CD4-positive, alpha-beta T cell treated with Interferon alpha-2 for 1 hour (primary cell): ENCODE data around the gene TMEM247.
"Not testable (repeated sequence)": the region's sequence is repeated elsewhere in the genome, so short reads cannot be mapped to it uniquely, and the experiment has no call there.

Experiments
- DNase-seq, 2 donors: peaks; one replicate each; pipeline ENCODE4 v3.0.0-alpha.2; 2020 to 2022

Gene TMEM247

GRCh38 chr2:46518861-46519260 lies 39.5 kb downstream of the TMEM247 start:
- DNase-seq = no peak

- no peak for DNase-seq
Observed at GRCh38 chr2:46519265-46519664, 39.9 kb downstream of the TMEM247 start.

GRCh38 chr2:46520130-46520711 lies 40.9 kb downstream of the TMEM247 start:
- DNase-seq = no peak

GRCh38 chr2:46521215-46521683 lies 41.9 kb downstream of the TMEM247 start:
- no peak for DNase-seq

GRCh38 chr2:46522385-46522784 lies 43.0 kb downstream of the TMEM247 start:
- DNase-seq = not testable (repeated sequence)

- no peak for DNase-seq
Observed at GRCh38 chr2:46525522-46526155, 46.3 kb downstream of the TMEM247 start.

- DNase-seq = no peak
Observed at GRCh38 chr2:46528880-46529279, 49.5 kb downstream of the TMEM247 start.

- no peak for DNase-seq
Observed at GRCh38 chr2:46530639-46531038, 51.3 kb downstream of the TMEM247 start.

GRCh38 chr2:46531863-46532262 lies 52.5 kb downstream of the TMEM247 start:
- DNase-seq = no peak
